Measurements from ENCODE around the gene C1orf146.

The C1orf146 gene

DNA sequence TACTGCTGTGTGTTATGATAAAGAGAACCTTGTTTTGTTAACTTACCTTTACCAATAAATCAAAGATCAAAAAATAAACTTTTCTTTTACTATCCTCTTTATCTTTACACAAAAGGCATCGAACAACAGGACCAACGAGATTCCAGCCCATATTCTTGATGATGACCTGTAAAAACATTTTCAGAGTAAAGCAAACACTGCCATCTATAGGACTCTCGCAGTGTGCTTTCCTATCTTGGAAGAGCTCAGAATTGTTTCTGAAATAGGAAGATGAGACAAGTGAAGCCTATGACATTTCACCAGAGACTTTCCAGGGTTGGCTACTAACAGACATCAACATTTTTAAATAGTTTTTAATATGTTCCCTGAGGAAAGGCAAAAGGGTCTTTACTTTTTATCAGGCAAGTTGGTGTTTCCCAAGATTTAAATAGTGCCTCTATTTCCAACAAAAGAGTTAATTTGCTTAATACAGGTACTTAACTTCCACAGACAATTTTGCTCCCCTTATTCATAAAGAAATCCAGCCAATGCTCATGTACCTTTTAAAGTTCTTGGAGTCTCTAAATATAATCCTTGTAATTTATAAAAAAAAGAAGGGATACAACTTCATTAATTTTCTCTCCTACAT lies 73.8 kb downstream of the C1orf146 start:
- no peak overlapping the region for H3K4me3 ChIP-seq (ENCODE audit: low read depth, low read length)
- TF ChIP-seq, protein P1, sequence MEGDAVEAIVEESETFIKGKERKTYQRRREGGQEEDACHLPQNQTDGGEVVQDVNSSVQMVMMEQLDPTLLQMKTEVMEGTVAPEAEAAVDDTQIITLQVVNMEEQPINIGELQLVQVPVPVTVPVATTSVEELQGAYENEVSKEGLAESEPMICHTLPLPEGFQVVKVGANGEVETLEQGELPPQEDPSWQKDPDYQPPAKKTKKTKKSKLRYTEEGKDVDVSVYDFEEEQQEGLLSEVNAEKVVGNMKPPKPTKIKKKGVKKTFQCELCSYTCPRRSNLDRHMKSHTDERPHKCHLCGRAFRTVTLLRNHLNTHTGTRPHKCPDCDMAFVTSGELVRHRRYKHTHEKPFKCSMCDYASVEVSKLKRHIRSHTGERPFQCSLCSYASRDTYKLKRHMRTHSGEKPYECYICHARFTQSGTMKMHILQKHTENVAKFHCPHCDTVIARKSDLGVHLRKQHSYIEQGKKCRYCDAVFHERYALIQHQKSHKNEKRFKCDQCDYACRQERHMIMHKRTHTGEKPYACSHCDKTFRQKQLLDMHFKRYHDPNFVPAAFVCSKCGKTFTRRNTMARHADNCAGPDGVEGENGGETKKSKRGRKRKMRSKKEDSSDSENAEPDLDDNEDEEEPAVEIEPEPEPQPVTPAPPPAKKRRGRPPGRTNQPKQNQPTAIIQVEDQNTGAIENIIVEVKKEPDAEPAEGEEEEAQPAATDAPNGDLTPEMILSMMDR (IDR thresholded peaks at IDR 0.05; ENCODE audit: control insufficient read depth, extremely low read depth, insufficient read depth), result peak; percentile 81
- peak; percentile 69 for DNase-seq (ENCODE audit: low read depth)
